ENCODE results near the gene COL4A1.

Gene COL4A1

GRCh38 chr13:110251193-110251819, 55.7 kb downstream of the COL4A1 start:
- no peak for DNase-seq

DNA sequence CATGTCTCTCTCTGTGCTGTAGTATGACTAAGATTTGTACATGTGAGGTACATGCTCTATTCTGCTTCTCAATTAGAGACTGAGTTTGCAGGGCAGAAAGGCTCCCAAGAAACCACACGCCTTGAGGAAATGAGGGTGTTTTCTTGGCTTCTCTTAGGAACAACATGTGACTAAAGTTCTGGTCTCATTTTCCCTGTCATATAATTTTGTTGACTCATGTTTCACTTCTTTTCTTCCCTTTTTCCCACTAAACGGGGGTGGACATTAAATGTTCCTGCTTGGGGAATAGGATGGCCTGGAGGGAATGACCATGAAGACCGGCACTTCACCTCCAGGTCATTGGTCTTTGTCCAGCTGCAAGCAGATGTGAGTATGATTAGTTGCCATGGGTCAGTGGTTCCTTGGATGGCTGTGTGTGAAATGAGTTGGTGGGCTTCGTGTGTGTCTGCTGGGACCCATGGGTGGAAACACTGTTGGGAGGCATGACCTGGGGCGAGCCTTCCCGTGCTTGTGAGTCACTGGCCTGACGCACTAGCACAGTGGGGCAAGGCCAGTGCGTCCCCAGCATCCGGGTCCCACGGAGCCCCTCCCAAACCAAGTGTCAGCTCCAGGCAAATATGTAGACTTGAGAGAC, 56.6 kb downstream of the COL4A1 start:
- no peak for DNase-seq

DNA sequence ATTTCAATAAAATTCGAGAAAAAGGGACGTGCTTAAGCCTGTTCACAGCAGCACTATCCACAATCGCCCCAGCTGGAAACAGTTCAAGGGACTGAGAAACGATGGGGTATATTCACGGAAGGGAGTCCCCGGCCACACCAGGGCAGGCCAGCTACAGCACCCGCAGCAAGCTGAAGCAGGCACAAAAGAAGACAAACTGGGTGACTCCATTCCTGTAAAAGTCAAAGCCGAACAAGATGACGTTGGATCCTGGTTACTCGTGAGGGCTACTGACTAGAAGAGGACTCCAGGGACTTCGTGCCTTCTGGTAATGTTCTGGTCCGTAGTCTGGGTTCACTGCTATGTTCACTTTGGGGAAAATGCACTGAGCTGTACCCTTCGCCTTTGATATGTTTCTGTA, 57.6 kb downstream of the COL4A1 start:
- no peak for DNase-seq

- DNase-seq, result no peak
Measured at GRCh38 chr13:110248449-110249143, 58.4 kb downstream of the COL4A1 start.

- no peak for DNase-seq
Measured at GRCh38 chr13:110246530-110246929, 60.4 kb downstream of the COL4A1 start.

- no peak for DNase-seq
Measured at GRCh38 chr13:110245416-110245899, 61.5 kb downstream of the COL4A1 start.

- DNase-seq, result no peak
Measured at GRCh38 chr13:110244976-110245375, 62.0 kb downstream of the COL4A1 start.

DNA sequence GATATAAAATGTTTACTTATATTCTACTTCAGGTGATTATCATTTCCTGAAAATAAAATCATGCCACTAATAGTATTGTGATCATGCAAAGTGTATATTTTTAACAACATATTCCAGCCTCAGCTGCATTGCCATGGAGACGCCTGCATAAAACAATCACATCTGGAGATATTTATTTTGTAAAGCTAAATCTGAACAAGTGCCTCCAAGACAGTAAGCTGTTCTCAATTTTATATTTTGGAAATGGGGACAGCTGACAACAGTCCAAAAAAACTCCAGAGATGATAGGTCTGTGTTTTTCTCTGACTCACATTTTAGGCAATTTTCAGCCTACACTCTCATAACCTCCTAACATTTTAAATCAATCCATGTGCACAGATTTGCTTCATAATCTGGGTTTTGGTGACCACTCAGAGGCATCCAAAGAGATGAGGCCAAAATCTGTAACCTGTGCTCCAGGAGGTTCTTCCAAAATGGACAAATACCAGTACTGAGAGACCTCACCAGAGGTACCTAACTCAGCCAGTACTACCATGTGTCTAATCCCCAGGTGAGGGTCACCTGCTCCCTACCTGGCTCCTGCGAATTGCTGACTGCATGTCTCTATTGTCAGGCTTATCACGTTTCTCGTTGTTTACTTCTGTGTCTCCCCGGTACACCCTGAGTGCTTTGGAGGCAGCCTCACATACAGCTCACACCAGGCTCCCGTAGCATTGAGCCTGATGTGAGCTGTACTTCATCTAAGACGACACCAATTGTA, 62.7 kb downstream of the COL4A1 start:
- DNase-seq, result no peak

DNA sequence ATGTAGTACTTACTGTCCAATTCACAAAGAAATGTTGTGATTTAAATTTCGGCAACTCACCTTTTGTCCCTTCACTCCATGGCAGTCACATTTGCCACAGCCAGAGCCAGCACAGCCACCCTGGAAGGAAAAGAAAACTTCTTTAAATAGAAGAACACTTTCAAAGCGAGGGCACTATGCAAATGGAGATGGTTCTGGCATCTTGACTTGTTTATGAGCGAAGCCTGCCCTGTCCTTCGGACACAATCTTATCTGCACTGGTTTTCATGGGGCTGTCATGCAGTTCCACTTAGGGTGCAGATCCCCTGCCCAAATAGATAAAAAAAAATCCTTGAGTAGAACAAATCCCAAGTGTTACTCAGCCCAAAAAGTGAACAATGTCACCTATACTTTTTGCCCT, 64.3 kb downstream of the COL4A1 start:
- no peak for DNase-seq

GRCh38 chr13:110240943-110241342, 66.0 kb downstream of the COL4A1 start:
- no peak for DNase-seq

GRCh38 chr13:110240352-110240751, 66.6 kb downstream of the COL4A1 start:
- DNase-seq, result no peak

DNA sequence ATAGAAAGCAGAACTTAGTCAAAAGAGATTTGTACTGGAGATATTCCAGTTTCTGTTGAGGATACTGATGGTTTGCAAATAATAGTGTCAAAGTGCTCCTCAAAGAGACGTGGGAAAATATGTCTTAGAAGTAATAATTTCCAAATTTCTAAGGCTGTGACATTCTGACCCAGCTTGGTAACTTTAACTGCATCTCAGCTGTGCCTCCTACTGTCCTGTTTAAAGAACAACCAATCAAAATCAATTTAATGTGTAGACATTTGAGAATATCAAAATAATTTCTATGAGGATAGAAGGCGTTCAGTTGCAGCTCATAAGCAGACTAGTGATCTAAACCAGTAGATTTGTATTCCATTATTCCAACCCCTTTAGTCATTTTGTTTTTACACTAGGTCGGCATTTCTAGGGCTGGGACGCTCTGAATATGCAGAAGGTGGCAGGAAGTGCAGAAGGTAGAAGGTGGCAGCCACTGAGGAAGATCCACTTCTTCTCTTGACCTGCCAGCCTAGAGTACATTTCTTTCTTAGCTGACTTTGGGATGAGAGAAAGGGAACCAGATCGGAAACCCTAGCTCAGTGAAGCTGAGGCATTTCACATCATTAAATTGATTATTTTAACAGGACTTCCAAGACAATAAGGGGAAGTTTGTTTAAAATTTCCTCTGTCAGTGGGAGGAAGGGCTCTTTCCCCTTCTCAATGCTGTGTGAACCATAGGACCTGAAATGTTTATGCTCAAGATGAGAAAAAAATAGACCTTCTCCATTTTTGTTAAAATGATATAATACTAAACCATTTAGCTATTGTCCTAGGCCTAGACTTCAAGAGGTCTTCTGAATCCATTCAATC, 67.5 kb downstream of the COL4A1 start:
- no peak for DNase-seq

- DNase-seq, result no peak
Measured at GRCh38 chr13:110238818-110239195, 68.2 kb downstream of the COL4A1 start.

- DNase-seq, result no peak
Measured at GRCh38 chr13:110237875-110238817, 68.8 kb downstream of the COL4A1 start.

GRCh38 chr13:110236831-110237261, 70.1 kb downstream of the COL4A1 start:
- no peak for DNase-seq

- no peak for DNase-seq
Measured at GRCh38 chr13:110236431-110236830, 70.5 kb downstream of the COL4A1 start.

- no peak for DNase-seq
Measured at GRCh38 chr13:110234532-110234931, 72.4 kb downstream of the COL4A1 start.

DNA sequence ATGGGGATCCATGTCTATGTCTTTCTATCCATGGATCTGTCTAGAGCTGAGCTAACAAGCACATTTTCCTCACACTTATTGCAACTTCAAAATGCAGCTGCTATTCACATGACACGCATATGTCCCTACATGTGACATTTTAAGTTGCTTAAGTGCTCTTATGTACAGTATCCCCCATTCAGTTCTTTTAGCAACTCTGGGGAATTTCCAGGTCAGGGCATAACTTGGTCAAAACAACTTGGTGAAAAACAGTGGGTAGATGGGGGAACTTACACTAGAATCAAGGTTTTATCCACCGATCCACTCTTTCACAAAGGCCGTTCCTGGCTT, 73.0 kb downstream of the COL4A1 start:
- no peak for DNase-seq

DNA sequence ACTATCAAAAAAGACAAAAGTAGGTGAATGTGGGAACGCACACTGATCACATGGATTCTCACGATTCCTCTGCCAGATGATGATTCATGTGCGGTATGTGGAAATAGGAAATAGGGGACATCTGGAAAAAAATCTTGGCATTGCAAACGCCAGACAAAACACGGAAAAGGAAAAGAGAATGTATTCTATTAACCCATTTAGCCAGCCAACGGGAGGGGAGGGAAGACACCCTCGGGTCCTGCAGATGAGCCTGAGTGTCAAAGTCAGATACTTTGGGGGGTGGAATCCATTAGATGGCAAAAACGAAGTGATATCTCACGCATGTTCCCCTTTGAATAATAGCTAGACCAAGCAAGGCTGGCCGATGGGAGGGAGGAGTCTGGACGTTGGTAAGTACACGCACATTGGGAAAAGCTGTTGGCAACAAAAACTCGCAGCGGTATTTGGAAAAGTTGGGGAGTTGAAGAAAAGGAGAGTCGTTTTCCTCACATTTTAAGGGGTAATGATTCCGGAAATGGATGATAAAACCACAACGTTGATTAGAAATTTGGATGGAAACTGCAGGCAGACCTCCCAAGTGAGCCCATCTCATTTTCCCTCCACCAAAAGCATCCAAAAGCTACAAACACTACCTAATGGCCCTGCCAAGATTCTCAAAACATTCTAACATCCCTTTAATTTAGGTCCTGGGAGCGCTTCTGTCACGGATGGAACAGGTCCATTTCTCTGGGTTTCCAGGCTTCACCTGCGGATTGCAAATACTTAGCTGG, 73.6 kb downstream of the COL4A1 start:
- no peak for DNase-seq

- no peak for DNase-seq
Measured at GRCh38 chr13:110232756-110233155, 74.2 kb downstream of the COL4A1 start.

GRCh38 chr13:110232142-110232541, 74.8 kb downstream of the COL4A1 start:
- no peak for DNase-seq

All from GOT3 (cell line).